Hepatocyte (in vitro differentiated cells): ENCODE data around the gene PPHLN1. TPM values are rescaled to one million over a fixed set of nuclear protein-coding genes. Genes with fewer than 3 reads are reported as not detected.

ENCODE experiments used
- DNase-seq: peaks from one replicate; pipeline ENCODE4 v3.0.0-alpha.2; 2016; ENCODE audit warnings: low spot score
- H2AFZ ChIP-seq: fragments of 200-600 bp; sonication (generic); 2 replicates; pipeline ENCODE4 v1.6.0; 2016; ENCODE audit warnings: antibody characterized with exemption, mild to moderate bottlenecking
- H3K27ac ChIP-seq: fragments of 200-600 bp; sonication (generic); 2 replicates; pipeline ENCODE4 v1.5.1; 2016; ENCODE audit warnings: mild to moderate bottlenecking
- H3K27me3 ChIP-seq: fragments of 200-600 bp; sonication (generic); 2 replicates; pipeline ENCODE4 v1.6.1; 2016
- H3K36me3 ChIP-seq: fragments of 200-600 bp; sonication (generic); replicated peaks from 2 replicates; pipeline ENCODE4 v1.5.1; 2016; ENCODE audit warnings: low read depth; ENCODE audit not compliant: insufficient read depth
- H3K4me1 ChIP-seq: fragments of 200-600 bp; sonication (generic); 2 replicates; pipeline ENCODE4 v1.5.1; 2016; ENCODE audit warnings: mild to moderate bottlenecking, moderate library complexity; ENCODE audit not compliant: insufficient read depth
- H3K4me2 ChIP-seq: fragments of 200-600 bp; sonication (generic); 2 replicates; pipeline ENCODE4 v1.6.0; 2016
- H3K4me3 ChIP-seq: fragments of 200-600 bp; sonication (generic); 2 replicates; pipeline ENCODE4 v1.5.1; 2016; ENCODE audit warnings: mild to moderate bottlenecking
- H3K79me2 ChIP-seq: fragments of 200-600 bp; sonication (generic); 2 replicates; pipeline ENCODE4 v1.6.0; 2017; ENCODE audit warnings: mild to moderate bottlenecking
- H3K9me2 ChIP-seq: fragments of 200-600 bp; sonication (generic); replicated peaks from 2 replicates; pipeline ENCODE4 v1.6.0; 2017; ENCODE audit warnings: mild to moderate bottlenecking; ENCODE audit not compliant: insufficient read depth
- H3K9me3 ChIP-seq: fragments of 200-600 bp; sonication (generic); 2 replicates; pipeline ENCODE4 v1.5.1; 2016; ENCODE audit warnings: low read depth, mild to moderate bottlenecking
- H4K20me1 ChIP-seq: fragments of 200-600 bp; sonication (generic); 2 replicates; pipeline ENCODE4 v1.6.0; 2016; ENCODE audit warnings: mild to moderate bottlenecking; ENCODE audit not compliant: insufficient read depth, poor library complexity, severe bottlenecking
- EZH2 ChIP-seq: fragments of 200-600 bp; sonication (generic); IDR thresholded peaks from 2 replicates; pipeline ENCODE4 v1.6.1; 2016; ENCODE audit warnings: antibody characterized with exemption, mild to moderate bottlenecking, borderline replicate concordance
- EZH2phosphoT487 ChIP-seq: fragments of 200-600 bp; sonication (generic); IDR thresholded peaks from one replicate; pipeline ENCODE4 v1.6.1; 2018; ENCODE audit warnings: antibody characterized with exemption, mild to moderate bottlenecking, low read depth, moderate library complexity; ENCODE audit not compliant: unreplicated experiment, severe bottlenecking
- WGBS: methylation state at CpG from one replicate; pipeline ENCODE4 v1.1.6; 2016; ENCODE audit warnings: low lambda C conversion rate; ENCODE audit errors: missing lambda C conversion rate; 5-methylcytosine and 5-hydroxymethylcytosine counted together
- polyA plus RNA-seq: library from polyadenylated mRNA; unstranded; fragments of >200 nt; fragmentation: Nextera tagmentation; extraction: Ambion mirVana; gene quantifications from 2 replicates; pipeline ENCODE4 v1.2.1, GENCODE V29; 2016
- total RNA-seq: library from RNA; depleted of rRNA; stranded (reverse); fragments of >200 nt; gene quantifications from 2 replicates; pipeline ENCODE4 v1.2.3, GENCODE V29; 2014
- TF ChIP-seq, protein P1 (sequence below): fragments of 200-600 bp; sonication (generic); IDR thresholded peaks from 2 replicates; pipeline ENCODE4 v1.5.1; 2016; ENCODE audit warnings: antibody characterized with exemption, mild to moderate bottlenecking; ENCODE audit not compliant: poor library complexity

Gene PPHLN1
- total and polyA plus RNA-seq, 2 experiments from 2014 or later = 38.1 to 65.4 TPM

GRCh38 chr12:42422785-42423184 lies 96.8 kb downstream of the PPHLN1 start:
- no peaks in the 10 kb centered on the region for H4K20me1 ChIP-seq
- H3K36me3 ChIP-seq = no peaks in the 10 kb centered on the region
- no peaks in the 10 kb centered on the region for H3K9me3 ChIP-seq
- H3K4me3 ChIP-seq = no peak overlapping the region
- H3K9me2 ChIP-seq = no peaks in the 10 kb centered on the region
- H3K79me2 ChIP-seq = no peaks in the 10 kb centered on the region
- no peak for DNase-seq
- H3K27me3 ChIP-seq = no peaks in the 10 kb centered on the region
- no peak overlapping the region for H2AFZ ChIP-seq
- 100% methylated on average over 1 of the region's 1 CpG for WGBS
- no peak overlapping the region for H3K27ac ChIP-seq
- H3K4me2 ChIP-seq = no peak overlapping the region
- H3K4me1 ChIP-seq = no peaks in the 10 kb centered on the region
- TF ChIP-seq EZH2phosphoT487 (no peak), EZH2 (no peak)
- TF ChIP-seq, protein P1, sequence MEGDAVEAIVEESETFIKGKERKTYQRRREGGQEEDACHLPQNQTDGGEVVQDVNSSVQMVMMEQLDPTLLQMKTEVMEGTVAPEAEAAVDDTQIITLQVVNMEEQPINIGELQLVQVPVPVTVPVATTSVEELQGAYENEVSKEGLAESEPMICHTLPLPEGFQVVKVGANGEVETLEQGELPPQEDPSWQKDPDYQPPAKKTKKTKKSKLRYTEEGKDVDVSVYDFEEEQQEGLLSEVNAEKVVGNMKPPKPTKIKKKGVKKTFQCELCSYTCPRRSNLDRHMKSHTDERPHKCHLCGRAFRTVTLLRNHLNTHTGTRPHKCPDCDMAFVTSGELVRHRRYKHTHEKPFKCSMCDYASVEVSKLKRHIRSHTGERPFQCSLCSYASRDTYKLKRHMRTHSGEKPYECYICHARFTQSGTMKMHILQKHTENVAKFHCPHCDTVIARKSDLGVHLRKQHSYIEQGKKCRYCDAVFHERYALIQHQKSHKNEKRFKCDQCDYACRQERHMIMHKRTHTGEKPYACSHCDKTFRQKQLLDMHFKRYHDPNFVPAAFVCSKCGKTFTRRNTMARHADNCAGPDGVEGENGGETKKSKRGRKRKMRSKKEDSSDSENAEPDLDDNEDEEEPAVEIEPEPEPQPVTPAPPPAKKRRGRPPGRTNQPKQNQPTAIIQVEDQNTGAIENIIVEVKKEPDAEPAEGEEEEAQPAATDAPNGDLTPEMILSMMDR = no peak

DNA sequence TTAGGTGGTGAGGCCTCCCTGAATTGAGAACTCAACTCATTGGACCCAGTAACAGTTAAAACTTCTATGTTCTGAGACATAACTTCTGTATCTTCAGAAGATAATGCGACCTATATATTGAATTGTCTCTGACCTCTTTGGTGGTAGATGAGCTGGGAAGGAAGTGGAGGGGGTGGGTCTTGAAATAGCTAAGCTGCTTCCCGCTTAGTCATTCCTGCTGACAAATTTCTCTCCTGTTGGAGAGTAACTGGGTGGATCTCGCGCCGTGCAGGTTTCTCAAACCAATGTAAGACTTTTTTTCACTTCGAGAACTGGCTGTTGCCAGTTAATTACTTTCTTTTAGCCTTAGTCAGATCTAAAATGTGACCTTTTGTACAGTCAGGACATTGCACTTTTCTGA lies 100.8 kb downstream of the PPHLN1 start:
- no peaks in the 10 kb centered on the region for H3K9me3 ChIP-seq
- no peak for DNase-seq
- H3K27me3 ChIP-seq = no peaks in the 10 kb centered on the region
- H4K20me1 ChIP-seq = no peaks in the 10 kb centered on the region
- H2AFZ ChIP-seq = no peak overlapping the region
- H3K27ac ChIP-seq = no peak overlapping the region
- no peaks in the 10 kb centered on the region for H3K9me2 ChIP-seq
- no peak overlapping the region for H3K4me2 ChIP-seq
- TF ChIP-seq EZH2 (no peak), EZH2phosphoT487 (no peak)
- TF ChIP-seq, protein P1 = no peak
- no peaks in the 10 kb centered on the region for H3K36me3 ChIP-seq
- no peak overlapping the region for H3K4me3 ChIP-seq
- H3K79me2 ChIP-seq = no peaks in the 10 kb centered on the region
- no peaks in the 10 kb centered on the region for H3K4me1 ChIP-seq
- WGBS = 87% methylated on average over 6 of the region's 6 CpGs

DNA sequence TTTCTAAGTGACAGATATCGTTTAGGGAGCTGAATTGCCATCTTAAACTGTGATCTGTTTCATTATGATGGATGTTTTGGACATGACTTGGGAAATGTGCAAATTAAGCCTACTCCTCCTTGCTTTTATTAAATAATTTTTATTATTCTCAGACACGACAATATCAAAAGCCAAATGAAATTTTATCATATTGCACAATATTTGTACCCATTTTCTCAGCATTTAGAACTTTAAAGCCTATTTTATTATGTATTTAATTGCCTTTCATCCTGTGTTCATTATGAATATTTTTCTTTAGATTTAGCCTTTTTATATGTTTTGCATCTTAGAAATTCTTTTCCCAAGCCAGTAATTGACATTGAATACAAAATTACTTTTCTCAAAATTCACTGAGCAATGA lies 102.9 kb downstream of the PPHLN1 start:
- Histone ChIP-seq H3K79me2 (no peaks in the 10 kb centered on the region), H4K20me1 (no peaks in the 10 kb centered on the region), H3K4me2 (no peak overlapping the region), H3K27me3 (no peaks in the 10 kb centered on the region), H3K27ac (no peak overlapping the region), H3K4me1 (no peaks in the 10 kb centered on the region), H3K9me3 (no peaks in the 10 kb centered on the region), H3K4me3 (no peak overlapping the region), H2AFZ (no peak overlapping the region), H3K36me3 (no peaks in the 10 kb centered on the region), H3K9me2 (no peaks in the 10 kb centered on the region)
- DNase-seq = no peak
- 79% methylated on average over 2 of the region's 2 CpGs for WGBS
- TF ChIP-seq, protein P1 = no peak
- TF ChIP-seq EZH2phosphoT487 (no peak), EZH2 (no peak)
